Measurements from ENCODE around the gene KDM4D.

DNA sequence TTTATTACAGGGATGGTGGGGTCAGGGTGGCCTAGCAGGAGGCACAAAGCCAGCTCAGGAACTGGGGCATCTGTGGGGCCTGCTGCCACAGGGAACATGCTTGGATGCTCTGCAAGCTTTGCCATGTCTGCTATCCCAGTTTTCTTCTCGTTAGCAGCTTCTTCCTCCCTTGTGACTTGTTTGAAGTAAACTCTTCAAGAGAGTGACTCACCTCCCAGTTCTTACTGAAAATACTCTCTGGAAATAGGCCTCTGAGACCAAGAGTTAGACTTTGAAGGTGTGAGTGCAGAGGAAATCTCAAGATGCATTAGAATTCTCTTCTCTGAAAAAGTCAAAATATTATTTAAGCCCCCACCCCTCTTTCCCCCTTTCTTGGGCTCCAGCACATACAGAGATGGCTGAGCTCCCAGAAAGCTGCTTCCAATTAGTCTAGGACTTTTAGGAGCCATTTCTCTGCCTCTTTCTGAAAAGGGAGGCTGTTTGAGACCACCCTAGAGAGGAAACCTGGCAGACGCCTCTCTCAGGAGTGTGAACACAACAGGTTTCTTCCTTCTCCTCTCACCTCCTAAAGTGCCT is 15.3 kb upstream of the KDM4D start:
- TF ChIP-seq, protein P1, sequence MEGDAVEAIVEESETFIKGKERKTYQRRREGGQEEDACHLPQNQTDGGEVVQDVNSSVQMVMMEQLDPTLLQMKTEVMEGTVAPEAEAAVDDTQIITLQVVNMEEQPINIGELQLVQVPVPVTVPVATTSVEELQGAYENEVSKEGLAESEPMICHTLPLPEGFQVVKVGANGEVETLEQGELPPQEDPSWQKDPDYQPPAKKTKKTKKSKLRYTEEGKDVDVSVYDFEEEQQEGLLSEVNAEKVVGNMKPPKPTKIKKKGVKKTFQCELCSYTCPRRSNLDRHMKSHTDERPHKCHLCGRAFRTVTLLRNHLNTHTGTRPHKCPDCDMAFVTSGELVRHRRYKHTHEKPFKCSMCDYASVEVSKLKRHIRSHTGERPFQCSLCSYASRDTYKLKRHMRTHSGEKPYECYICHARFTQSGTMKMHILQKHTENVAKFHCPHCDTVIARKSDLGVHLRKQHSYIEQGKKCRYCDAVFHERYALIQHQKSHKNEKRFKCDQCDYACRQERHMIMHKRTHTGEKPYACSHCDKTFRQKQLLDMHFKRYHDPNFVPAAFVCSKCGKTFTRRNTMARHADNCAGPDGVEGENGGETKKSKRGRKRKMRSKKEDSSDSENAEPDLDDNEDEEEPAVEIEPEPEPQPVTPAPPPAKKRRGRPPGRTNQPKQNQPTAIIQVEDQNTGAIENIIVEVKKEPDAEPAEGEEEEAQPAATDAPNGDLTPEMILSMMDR (IDR thresholded peaks at IDR 0.05): no peak
- TF ChIP-seq POLR2AphosphoS5 (IDR thresholded peaks at IDR 0.05): no peak

Measured in suprapubic skin (tissue), 3 donors.